HepG2 (cell line): ENCODE data around the gene ADCK2. TPM values are rescaled to one million over a fixed set of nuclear protein-coding genes. Genes with fewer than 3 reads are reported as not detected.
A peak's percentile ranks its signal among the peaks of the same experiment; 100 is the strongest.

ENCODE experiments used
- ATF3 ChIP-seq: sonication (generic); formaldehyde crosslinking; IDR thresholded peaks from 2 replicates; pipeline ENCODE4 v1.4.0; 2020; ENCODE audit warnings: missing genetic modification reagents
- ATF7 ChIP-seq, 2 experiments: fragments of 450-650 bp in 1 of 2; sonication (generic) in 1 of 2; formaldehyde crosslinking in 1 of 2; IDR thresholded peaks; 2 replicates each; pipeline versions ENCODE4 v1.4.0 to v1.6.1; 2016 to 2020; ENCODE audit warnings: antibody characterized with exemption in 1 of 2, mild to moderate bottlenecking in 1 of 2, missing genetic modification reagents in 1 of 2
- BRD4 ChIP-seq: sonication (generic); formaldehyde crosslinking; IDR thresholded peaks from 2 replicates; pipeline ENCODE4 v1.4.0; 2020; ENCODE audit warnings: missing genetic modification reagents
- FOXO1 ChIP-seq: sonication (generic); formaldehyde crosslinking; IDR thresholded peaks from 2 replicates; pipeline ENCODE4 v1.4.0; 2020; ENCODE audit warnings: missing genetic modification reagents
- HNRNPH1 ChIP-seq: fragments of 200-400 bp; formaldehyde crosslinking; optimal IDR thresholded peaks from 2 replicates; pipeline ENCODE3; 2017; ENCODE audit warnings: mild to moderate bottlenecking, low read depth, low read length
- KAT8 ChIP-seq: IDR thresholded peaks from 2 replicates; pipeline ENCODE4 v1.6.1; 2016; ENCODE audit warnings: missing genetic modification reagents, missing compliant biosample characterization
- MLX ChIP-seq: IDR thresholded peaks from 2 replicates; pipeline ENCODE4 v1.6.1; 2016
- MLXIP ChIP-seq: sonication (generic); formaldehyde crosslinking; IDR thresholded peaks from 2 replicates; pipeline ENCODE4 v1.9.0; 2021; ENCODE audit warnings: missing genetic modification reagents, borderline replicate concordance
- MTF2 ChIP-seq: sonication (generic); formaldehyde crosslinking; IDR thresholded peaks from 2 replicates; pipeline ENCODE4 v1.5.0; 2020; ENCODE audit warnings: missing genetic modification reagents, borderline replicate concordance
- NFKB2 ChIP-seq: sonication (generic); formaldehyde crosslinking; IDR thresholded peaks from 2 replicates; pipeline ENCODE4 v1.4.0; 2020; ENCODE audit warnings: missing genetic modification reagents, borderline replicate concordance
- SALL1 ChIP-seq: sonication (generic); formaldehyde crosslinking; IDR thresholded peaks from 2 replicates; pipeline ENCODE4 v1.8.0; 2022; ENCODE audit warnings: mild to moderate bottlenecking, missing genetic modification reagents
- SIN3A ChIP-seq: IDR thresholded peaks from 2 replicates; pipeline ENCODE4 v1.6.1; 2011; ENCODE audit warnings: low read depth, mild to moderate bottlenecking, control low read depth, low read length, borderline replicate concordance
- SOX6 ChIP-seq, 2 experiments: fragments of 450-650 bp in 1 of 2; sonication (generic) in 1 of 2; formaldehyde crosslinking in 1 of 2; IDR thresholded peaks; 2 replicates each; pipeline versions ENCODE4 v1.4.0 to v1.6.1; 2017 to 2020; ENCODE audit warnings: antibody characterized with exemption in 1 of 2, mild to moderate bottlenecking in 1 of 2, missing genetic modification reagents in 1 of 2
- STAT5B ChIP-seq: sonication (generic); formaldehyde crosslinking; IDR thresholded peaks from 2 replicates; pipeline ENCODE4 v1.4.0; 2020; ENCODE audit warnings: missing genetic modification reagents
- THAP7 ChIP-seq: sonication (generic); formaldehyde crosslinking; IDR thresholded peaks from 2 replicates; pipeline ENCODE4 v1.8.1; 2023; ENCODE audit warnings: mild to moderate bottlenecking, missing genetic modification reagents
- ZNF234 ChIP-seq: sonication (generic); formaldehyde crosslinking; conservative IDR thresholded peaks from 2 replicates; pipeline ENCODE4 v1.5.1; 2020; ENCODE audit warnings: mild to moderate bottlenecking, missing genetic modification reagents
- ZNF329 ChIP-seq: sonication (generic); formaldehyde crosslinking; IDR thresholded peaks from 2 replicates; pipeline ENCODE4 v1.9.0; 2021; ENCODE audit warnings: low read depth, mild to moderate bottlenecking, missing genetic modification reagents
- ZNF451 ChIP-seq: sonication (generic); formaldehyde crosslinking; IDR thresholded peaks from 2 replicates; pipeline ENCODE4 v1.5.0; 2020; ENCODE audit warnings: mild to moderate bottlenecking, missing genetic modification reagents
- ZNF564 ChIP-seq: sonication (generic); formaldehyde crosslinking; IDR thresholded peaks from 2 replicates; pipeline ENCODE4 v1.8.1; 2023; ENCODE audit warnings: mild to moderate bottlenecking, missing genetic modification reagents
- ZNF720 ChIP-seq: sonication (generic); formaldehyde crosslinking; IDR thresholded peaks from 2 replicates; pipeline ENCODE4 v1.4.0; 2020; ENCODE audit warnings: missing genetic modification reagents
- ZNF780A ChIP-seq: sonication (generic); formaldehyde crosslinking; IDR thresholded peaks from 2 replicates; pipeline ENCODE4 v1.8.0; 2022; ENCODE audit warnings: mild to moderate bottlenecking, missing genetic modification reagents, moderate library complexity
- polyA plus RNA-seq, 8 experiments: library from polyadenylated mRNA; depleted of rRNA in 3 of 8; stranded (reverse) in 7 of 8; unstranded in 1 of 8; fragments of >200 nt; fragmentation: Illumina TruSeq in 4 of 8; extraction: Trizol in 4 of 8; gene quantifications; 2 replicates each; pipeline versions ENCODE4 v1.2.1 to v1.2.3, GENCODE V29; 2011 to 2016; ENCODE audit warnings: low read depth in 4 of 8, missing spikeins in 1 of 8, mixed read lengths in 1 of 8; ENCODE audit not compliant: insufficient read depth in 1 of 8
- total RNA-seq, 5 experiments: library from RNA; depleted of rRNA; stranded (reverse); fragments of >200 nt; fragmentation: Illumina TruSeq; extraction: Trizol; gene quantifications; 2 replicates each; pipeline ENCODE4 v1.2.3, GENCODE V29; 2016; ENCODE audit warnings: low read depth in 1 of 5
- TF ChIP-seq, protein P1 (sequence below): IDR thresholded peaks from 2 replicates; pipeline ENCODE4 v1.6.1; 2016; ENCODE audit warnings: mild to moderate bottlenecking, missing biosample characterization, missing genetic modification reagents
- TF ChIP-seq, protein P2 (sequence below): sonication (generic); formaldehyde crosslinking; IDR thresholded peaks from 2 replicates; pipeline ENCODE4 v1.4.0; 2020; ENCODE audit warnings: missing genetic modification reagents

The ADCK2 gene
- total and polyA plus RNA-seq, 2 of the 13 experiments (the other 11 are each of a cell fraction or from before 2014, with no cell fraction given) = 8.6 to 18.8 TPM

- TF ChIP-seq SIN3A (0 out of 2 replicates have a peak, but pooled peaks have one; percentile 35), SALL1 (CRISPR knock-in tag) (peak; percentile 68), ZNF234 (CRISPR knock-in tag) (peak; percentile 83; the same call in 1 of the 2 replicates), ZNF720 (CRISPR knock-in tag) (no peak), BRD4 (CRISPR knock-in tag) (peak; percentile 82; the same call in 1 of the 2 replicates), SOX6 (IDR thresholded peaks at IDR 0.05) (no peak), SOX6 (CRISPR knock-in tag; IDR thresholded peaks at IDR 0.05) (0 out of 2 replicates have a peak, but pooled peaks have one; percentile 16), HNRNPH1 (peak; percentile 58), ZNF564 (CRISPR knock-in tag) (no peak), THAP7 (CRISPR knock-in tag) (peak; percentile 92; the same call in 1 of the 2 replicates), MLX (CRISPR knock-in tag) (no peak), NFKB2 (CRISPR knock-in tag) (peak; percentile 87; the same call in 1 of the 2 replicates), KAT8 (CRISPR knock-in tag) (peak; percentile 88), ZNF451 (peak; percentile 73), ZNF780A (CRISPR knock-in tag) (peak; percentile 77; the same call in 1 of the 2 replicates), ATF7 (IDR thresholded peaks at IDR 0.05) (no peak), ATF7 (CRISPR knock-in tag; IDR thresholded peaks at IDR 0.05) (peak; percentile 92), FOXO1 (peak; percentile 9), ZNF329 (CRISPR knock-in tag) (peak; percentile 36; the same call in 1 of the 2 replicates), MLXIP (CRISPR knock-in tag) (no peak), MTF2 (CRISPR knock-in tag) (0 out of 2 replicates have a peak, but pooled peaks have one; percentile 50), STAT5B (CRISPR knock-in tag) (0 out of 2 replicates have a peak, but pooled peaks have one; percentile 57), ATF3 (no peak)
- TF ChIP-seq, protein P1, sequence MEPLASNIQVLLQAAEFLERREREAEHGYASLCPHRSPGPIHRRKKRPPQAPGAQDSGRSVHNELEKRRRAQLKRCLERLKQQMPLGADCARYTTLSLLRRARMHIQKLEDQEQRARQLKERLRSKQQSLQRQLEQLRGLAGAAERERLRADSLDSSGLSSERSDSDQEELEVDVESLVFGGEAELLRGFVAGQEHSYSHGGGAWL (CRISPR knock-in tag) = peak; percentile 82
- TF ChIP-seq, protein P2, sequence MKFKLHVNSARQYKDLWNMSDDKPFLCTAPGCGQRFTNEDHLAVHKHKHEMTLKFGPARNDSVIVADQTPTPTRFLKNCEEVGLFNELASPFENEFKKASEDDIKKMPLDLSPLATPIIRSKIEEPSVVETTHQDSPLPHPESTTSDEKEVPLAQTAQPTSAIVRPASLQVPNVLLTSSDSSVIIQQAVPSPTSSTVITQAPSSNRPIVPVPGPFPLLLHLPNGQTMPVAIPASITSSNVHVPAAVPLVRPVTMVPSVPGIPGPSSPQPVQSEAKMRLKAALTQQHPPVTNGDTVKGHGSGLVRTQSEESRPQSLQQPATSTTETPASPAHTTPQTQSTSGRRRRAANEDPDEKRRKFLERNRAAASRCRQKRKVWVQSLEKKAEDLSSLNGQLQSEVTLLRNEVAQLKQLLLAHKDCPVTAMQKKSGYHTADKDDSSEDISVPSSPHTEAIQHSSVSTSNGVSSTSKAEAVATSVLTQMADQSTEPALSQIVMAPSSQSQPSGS (CRISPR knock-in tag) = peak; percentile 39; the same call in 1 of the 2 replicates
Observed at GRCh38 chr7:140696680-140697446, 24.1 kb downstream of the ADCK2 start, which contains the start of gene NDUFB2 (continued).
